Esophagus (tissue), 2 donors: ENCODE data around the gene PTPRE. TPM values are rescaled to one million over a fixed set of nuclear protein-coding genes. Genes with fewer than 3 reads are reported as not detected.

Experiments
- H3K27ac ChIP-seq, 2 donors: one replicate each; pipeline ENCODE4 v1.5.1; 2013; ENCODE audit warnings: low read depth in 2 of 2, mild to moderate bottlenecking in 2 of 2, inconsistent platforms in 1 of 2, low read length in 1 of 2, moderate library complexity in 1 of 2
- H3K27me3 ChIP-seq, 2 donors: one replicate each; pipeline ENCODE4 v1.6.1; 2013; ENCODE audit warnings: low read length in 2 of 2, control low read depth in 1 of 2, mild to moderate bottlenecking in 1 of 2; ENCODE audit not compliant: insufficient read depth in 2 of 2, control insufficient read depth in 1 of 2
- H3K36me3 ChIP-seq, 2 donors: one replicate each; pipeline ENCODE4 v1.6.1; 2013; ENCODE audit warnings: low read length in 1 of 2; ENCODE audit not compliant: control insufficient read depth in 2 of 2, insufficient read depth in 2 of 2
- H3K4me1 ChIP-seq, 2 donors: one replicate each; pipeline ENCODE4 v1.6.1; 2013; ENCODE audit warnings: low read length in 1 of 2; ENCODE audit not compliant: control insufficient read depth in 2 of 2, insufficient read depth in 2 of 2
- H3K4me3 ChIP-seq, 2 donors: one replicate each; pipeline ENCODE4 v1.5.1; 2013; ENCODE audit warnings: low read length in 2 of 2, mild to moderate bottlenecking in 2 of 2, low read depth in 1 of 2, moderate library complexity in 1 of 2
- H3K9me3 ChIP-seq, 2 donors: one replicate each; pipeline ENCODE4 v1.6.1; 2013; ENCODE audit warnings: mild to moderate bottlenecking in 2 of 2, low read depth in 1 of 2, low read length in 1 of 2, moderate library complexity in 1 of 2; ENCODE audit not compliant: control insufficient read depth in 2 of 2, insufficient read depth in 1 of 2
- WGBS, 2 donors: extraction: QIAGEN DNeasy Blood & Tissue Kit; methylation state at CpG; one replicate each; pipeline ENCODE4 v1.1.7; 2013; 5-methylcytosine and 5-hydroxymethylcytosine counted together
- polyA plus RNA-seq, 2 donors: library from polyadenylated mRNA; stranded (reverse); fragments of 200-250 nt; gene quantifications; one replicate each; pipeline ENCODE4 v1.2.3, GENCODE V29; 2013
- donor health status: healthy with polysubstance abuse.
- donor health status: Bipolar disorder and iron deficiency.

Gene PTPRE
- polyA plus RNA-seq, 2 donors = 3.8 to 5.5 TPM

DNA sequence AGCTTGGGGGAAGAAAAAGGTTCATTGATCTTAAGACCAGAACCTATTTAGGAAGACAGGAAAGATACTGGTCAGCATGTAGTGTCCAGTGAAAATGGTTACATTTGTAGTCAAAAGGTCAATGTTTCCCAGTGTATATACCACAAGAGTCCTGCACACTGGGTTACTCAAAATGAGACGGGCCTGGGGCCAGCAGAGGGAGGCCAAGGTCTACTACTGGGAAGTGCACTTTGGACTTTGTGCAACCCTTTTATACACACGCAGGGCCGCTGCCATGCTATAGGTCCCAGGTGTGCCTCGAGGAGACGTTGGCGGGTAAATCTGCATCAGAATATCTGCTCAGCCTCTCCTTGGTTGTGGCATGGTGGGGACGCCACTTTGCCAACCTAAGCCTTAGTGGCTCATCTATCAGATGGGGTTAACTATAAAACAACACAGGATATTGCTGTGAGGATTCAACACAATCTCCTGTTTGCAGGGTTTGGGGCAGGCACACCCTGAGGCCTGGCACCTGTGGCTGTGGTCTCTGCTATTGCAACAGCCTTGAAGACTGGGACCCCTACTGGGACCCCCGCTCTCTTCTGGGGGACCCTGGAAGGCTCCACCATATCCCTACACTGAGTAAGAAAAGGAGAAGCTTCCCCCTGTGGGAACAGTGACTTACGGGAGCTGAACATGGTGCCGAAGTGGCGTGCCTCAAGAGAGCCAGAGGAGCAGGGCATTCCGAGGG lies 33.9 kb upstream of the PTPRE start:
- H3K4me3 ChIP-seq = no peak overlapping the region
- peaks cover 0 to 7% of the 10 kb centered on the region in 2 donors for H3K4me1 ChIP-seq
- 67 to 86% methylated on average over 12 of the region's 12 CpGs for WGBS, 2 donors
- H3K36me3 ChIP-seq = no peaks in the 10 kb centered on the region
- H3K27ac ChIP-seq = no peak overlapping the region
- H3K27me3 ChIP-seq = no peaks in the 10 kb centered on the region
- H3K9me3 ChIP-seq = no peaks in the 10 kb centered on the region

DNA sequence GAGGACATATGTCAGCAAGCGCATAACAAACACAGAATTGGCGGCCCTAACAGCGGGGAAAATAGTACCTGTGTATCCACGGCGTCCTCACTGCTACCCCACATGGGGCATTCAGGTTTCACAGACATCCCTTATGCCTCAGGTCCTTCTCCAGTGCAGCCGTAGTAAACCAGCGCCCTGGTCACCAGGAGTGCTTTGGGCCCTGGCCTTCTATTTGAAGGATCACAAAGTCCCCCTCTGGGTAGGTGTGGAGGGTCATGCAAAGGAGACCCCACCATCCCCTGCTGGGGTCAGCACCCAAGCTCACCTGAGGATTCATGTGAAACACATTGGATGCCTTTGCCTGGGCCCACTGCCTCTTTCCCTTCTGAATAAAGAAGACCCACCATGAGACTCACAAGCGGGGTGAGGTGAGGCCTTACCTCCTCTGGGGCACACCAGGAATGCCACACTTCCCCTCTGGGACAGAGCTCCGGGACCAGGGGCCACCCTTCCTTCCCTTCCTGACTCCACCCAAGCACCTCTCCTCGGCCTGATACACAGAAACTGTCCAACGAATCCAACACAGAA lies 32.9 kb upstream of the PTPRE start:
- Histone ChIP-seq H3K27me3 (no peaks in the 10 kb centered on the region), H3K4me1 (peaks cover 0 to 7% of the 10 kb centered on the region in 2 donors), H3K27ac (no peak overlapping the region), H3K4me3 (no peak overlapping the region), H3K36me3 (no peaks in the 10 kb centered on the region), H3K9me3 (no peaks in the 10 kb centered on the region)
- WGBS, 2 donors = 80 to 87% methylated on average over 11 of the region's 11 CpGs

DNA sequence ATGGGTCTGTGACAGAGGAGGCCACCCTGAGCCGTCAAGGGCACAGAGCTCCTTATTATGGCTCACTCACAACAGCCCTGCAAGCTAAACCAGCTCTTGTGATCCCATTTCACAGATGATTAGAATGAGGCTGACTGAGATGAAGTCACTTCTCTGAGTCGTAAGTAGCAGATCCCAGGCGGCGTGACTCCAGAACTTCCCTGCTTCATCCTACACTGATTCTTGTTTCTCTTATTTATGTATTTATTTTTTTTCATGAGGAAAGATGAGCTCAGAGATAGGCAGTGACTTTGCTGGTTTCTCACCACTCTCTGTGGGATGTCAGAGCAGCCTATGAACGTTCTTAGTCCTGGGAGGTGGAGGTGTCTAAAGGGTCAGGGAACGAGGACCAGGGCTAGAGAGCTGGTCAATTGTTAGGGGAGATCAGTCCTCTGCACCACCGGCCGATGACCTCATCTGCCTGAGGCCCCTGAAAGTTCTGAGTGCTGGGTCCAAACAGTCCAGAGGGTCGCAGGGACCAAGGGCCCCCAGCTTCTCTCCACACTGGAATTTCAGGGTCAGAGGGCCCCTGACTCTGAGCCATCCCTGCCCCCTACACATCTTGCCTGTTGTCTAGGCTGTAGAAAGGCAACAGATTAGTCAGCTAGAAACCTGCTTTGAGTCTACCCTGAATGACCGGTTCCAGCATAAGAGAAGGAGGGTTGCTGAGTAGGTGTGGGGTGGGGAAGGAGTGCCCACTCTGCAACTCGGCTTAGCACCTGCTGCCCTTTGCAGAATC lies 32.0 kb upstream of the PTPRE start:
- Histone ChIP-seq H3K27ac (no peak overlapping the region), H3K4me3 (no peak overlapping the region), H3K9me3 (no peaks in the 10 kb centered on the region), H3K27me3 (no peaks in the 10 kb centered on the region), H3K36me3 (no peaks in the 10 kb centered on the region), H3K4me1 (peaks cover 0 to 7% of the 10 kb centered on the region in 2 donors)
- WGBS, 2 donors = 77 to 78% methylated on average over 11 of the region's 11 CpGs

DNA sequence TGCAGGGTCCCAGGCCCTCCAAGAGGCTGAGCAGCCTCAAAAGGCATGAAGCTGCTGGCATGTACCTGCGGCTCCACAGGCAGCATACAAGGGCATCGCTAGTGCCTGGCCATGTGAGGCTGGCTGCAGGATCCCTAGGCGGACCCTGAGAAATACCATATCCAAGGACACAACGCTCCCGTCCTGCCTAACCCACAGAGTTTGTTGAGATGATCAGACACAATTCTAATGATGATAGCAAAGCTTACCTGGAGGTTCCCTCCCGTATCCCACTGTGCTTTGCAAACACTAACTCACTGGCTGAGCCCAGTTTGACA lies 31.5 kb upstream of the PTPRE start:
- H3K36me3 ChIP-seq = no peaks in the 10 kb centered on the region
- no peaks in the 10 kb centered on the region for H3K9me3 ChIP-seq
- no peak overlapping the region for H3K4me3 ChIP-seq
- no peaks in the 10 kb centered on the region for H3K27me3 ChIP-seq
- H3K4me1 ChIP-seq = peaks cover 0 to 7% of the 10 kb centered on the region in 2 donors
- no peak overlapping the region for H3K27ac ChIP-seq
- WGBS, 2 donors = 90 to 95% methylated on average over 6 of the region's 6 CpGs

DNA sequence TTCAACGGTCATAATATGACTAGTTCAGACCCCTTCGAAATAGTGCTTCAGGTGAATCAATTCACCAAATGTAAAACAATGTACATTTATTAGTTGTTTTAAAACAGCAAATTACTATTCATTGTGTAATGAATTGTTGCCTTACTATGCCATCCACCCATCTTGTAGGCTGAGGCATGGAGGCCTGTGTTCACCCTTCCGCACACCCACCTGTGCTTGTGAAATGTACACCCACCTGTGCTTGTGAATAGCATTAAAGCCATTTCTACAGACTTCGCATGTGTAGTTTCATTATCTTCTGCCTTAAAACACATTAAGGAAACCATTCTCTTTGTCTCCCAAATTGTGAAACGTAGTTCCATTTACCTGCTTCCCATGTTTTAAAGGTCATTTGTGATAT lies 31.0 kb upstream of the PTPRE start:
- Histone ChIP-seq H3K27ac (no peak overlapping the region), H3K36me3 (no peaks in the 10 kb centered on the region), H3K4me3 (no peak overlapping the region), H3K27me3 (no peaks in the 10 kb centered on the region), H3K4me1 (peaks cover 0 to 7% of the 10 kb centered on the region in 2 donors), H3K9me3 (no peaks in the 10 kb centered on the region)
- 90 to 91% methylated on average over 5 of the region's 5 CpGs for WGBS, 2 donors

DNA sequence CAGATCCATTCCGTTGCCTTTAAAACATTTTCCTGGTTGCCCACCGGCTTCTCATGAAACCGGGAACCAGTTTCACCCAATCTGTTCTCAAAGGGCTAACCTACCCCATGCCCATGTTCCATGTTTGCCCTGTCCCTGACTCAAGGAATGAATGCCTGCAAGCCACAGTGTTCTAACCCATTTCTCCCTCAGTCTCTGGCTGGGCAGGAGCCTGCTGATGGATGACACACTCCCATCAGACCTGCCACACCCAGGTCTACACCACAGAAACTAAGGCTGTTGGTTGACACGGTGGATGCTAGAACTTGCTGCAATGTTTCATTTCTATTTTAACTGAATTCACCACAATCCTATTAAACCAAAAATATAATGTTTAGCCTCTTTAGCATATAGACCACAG lies 29.8 kb upstream of the PTPRE start:
- Histone ChIP-seq H3K27me3 (no peaks in the 10 kb centered on the region), H3K27ac (no peak overlapping the region), H3K4me3 (no peak overlapping the region), H3K36me3 (no peaks in the 10 kb centered on the region), H3K9me3 (no peaks in the 10 kb centered on the region), H3K4me1 (peaks cover 0 to 3% of the 10 kb centered on the region in 2 donors)
- 85 to 91% methylated on average over 4 of the region's 4 CpGs for WGBS, 2 donors

DNA sequence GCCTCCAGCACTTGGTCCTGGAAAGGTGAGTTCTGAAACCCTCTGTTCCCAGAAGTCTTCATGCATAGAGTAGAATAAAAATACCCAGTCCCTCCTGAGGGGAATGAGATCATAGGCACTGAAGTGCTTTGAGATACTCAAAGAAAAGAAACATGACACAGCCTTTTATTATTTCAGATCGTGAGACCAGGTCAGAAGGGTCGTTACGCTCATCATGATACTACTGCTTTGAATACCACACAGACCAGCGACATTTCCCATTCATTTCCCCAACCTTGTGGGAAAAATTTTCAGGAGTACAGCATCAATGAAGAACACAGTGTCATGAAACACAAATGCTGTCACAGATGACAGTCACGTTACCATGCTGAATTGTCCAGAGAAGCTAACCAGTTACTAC lies 29.2 kb upstream of the PTPRE start:
- 81 to 84% methylated on average over 5 of the region's 5 CpGs for WGBS, 2 donors
- no peak overlapping the region for H3K27ac ChIP-seq
- H3K4me3 ChIP-seq = no peak overlapping the region
- H3K36me3 ChIP-seq = no peaks in the 10 kb centered on the region
- H3K9me3 ChIP-seq = no peaks in the 10 kb centered on the region
- H3K4me1 ChIP-seq = no peaks in the 10 kb centered on the region
- no peaks in the 10 kb centered on the region for H3K27me3 ChIP-seq

DNA sequence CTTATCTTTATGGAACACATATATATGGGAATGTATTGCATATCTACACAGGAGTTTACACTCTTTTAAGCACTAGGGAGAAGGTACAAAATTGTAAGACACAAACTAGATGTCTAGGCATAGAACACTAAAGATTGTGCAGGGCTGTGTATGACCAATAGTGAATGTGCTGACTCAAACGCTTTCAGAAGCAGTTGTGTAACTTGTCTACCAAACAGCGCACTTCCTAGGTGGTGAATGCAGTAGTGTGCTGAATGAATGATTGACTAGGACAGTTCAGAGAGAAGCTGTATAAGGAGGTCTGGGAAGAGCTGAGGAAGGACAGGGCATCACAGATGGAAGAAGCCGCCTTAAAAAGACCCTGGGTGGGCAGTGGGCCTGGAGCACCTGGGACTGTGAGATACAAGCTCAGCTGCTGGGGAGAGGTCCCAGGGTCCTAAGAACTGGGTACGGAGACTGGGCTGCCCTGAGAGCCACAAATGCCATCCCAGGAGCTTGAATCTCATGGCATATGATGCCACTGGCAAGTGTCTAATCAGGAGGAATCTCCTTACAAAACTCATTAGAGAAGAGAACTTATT lies 28.3 kb upstream of the PTPRE start:
- Histone ChIP-seq H3K36me3 (no peaks in the 10 kb centered on the region), H3K27ac (no peak overlapping the region), H3K9me3 (no peaks in the 10 kb centered on the region), H3K4me3 (no peak overlapping the region), H3K4me1 (no peaks in the 10 kb centered on the region), H3K27me3 (no peaks in the 10 kb centered on the region)
- WGBS, 2 donors = 85% methylated on average over 4 of the region's 4 CpGs

DNA sequence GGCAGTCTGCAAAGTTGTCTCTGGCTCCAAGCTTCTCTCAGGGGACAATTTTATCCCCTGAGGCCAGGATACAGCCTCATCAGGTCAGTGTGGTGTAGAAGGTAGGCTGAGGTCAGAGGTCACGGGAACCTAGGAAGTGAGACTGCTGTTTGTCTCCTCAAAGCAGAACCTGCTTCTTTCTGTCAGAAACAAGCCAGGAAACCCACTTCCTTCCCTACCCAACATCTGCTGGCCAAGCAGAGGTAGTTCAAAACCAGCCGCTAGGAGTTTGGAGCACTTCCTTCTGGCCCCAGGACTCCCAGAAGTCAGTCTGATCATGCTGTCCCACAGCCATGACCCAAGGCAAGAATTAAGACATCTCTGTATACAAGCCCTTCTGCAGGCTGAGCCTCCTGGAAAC lies 26.3 kb upstream of the PTPRE start:
- Histone ChIP-seq H3K4me3 (no peak overlapping the region), H3K27ac (no peak overlapping the region), H3K4me1 (no peaks in the 10 kb centered on the region), H3K9me3 (no peaks in the 10 kb centered on the region), H3K27me3 (no peaks in the 10 kb centered on the region), H3K36me3 (no peaks in the 10 kb centered on the region)
- WGBS, 2 donors = 32 to 44% methylated on average over 2 of the region's 2 CpGs
